MCF 10A (cell line): ENCODE measurements around the gene ARL15. TPM values are rescaled to one million over a fixed set of nuclear protein-coding genes. Genes with fewer than 3 reads are reported as not detected.

Experiments used
- BruUV-seq: library from RNA; stranded (reverse); fragments of 400-500 nt; replicated peaks from 2 replicates; lab custom pipeline; 2021; lab: Mats Ljungman, UMichigan
- CTCF ChIA-PET: fragments of 300-600 bp; sonication (Branson Sonifier 250); formaldehyde crosslinking; extraction: SDS; loops from one replicate; lab custom pipeline; 2021; ENCODE audit warnings: antibody characterized with exemption, inconsistent platforms; lab: Yijun Ruan, JAX
- POLR2A ChIA-PET: fragments of 300-600, 350-650 bp; sonication (Branson Sonifier 250); formaldehyde crosslinking; extraction: SDS; loops from one replicate; lab custom pipeline; 2020; ENCODE audit warnings: antibody characterized with exemption, inconsistent platforms; lab: Yijun Ruan, JAX
- DNase-seq: peaks from one replicate; pipeline ENCODE4 v3.0.0-alpha.2; 2018; ENCODE audit not compliant: unreplicated experiment
- H3K27ac Mint-ChIP-seq: one replicate; pipeline ENCODE4 v1.8.0; 2022; ENCODE audit warnings: mild to moderate bottlenecking, low read depth, mixed read lengths; ENCODE audit not compliant: unreplicated experiment
- H3K27me3 Mint-ChIP-seq: one replicate; pipeline ENCODE4 v1.8.0; 2022; ENCODE audit warnings: mixed read lengths; ENCODE audit not compliant: insufficient read depth, unreplicated experiment
- H3K36me3 Mint-ChIP-seq: one replicate; pipeline ENCODE4 v1.8.0; 2022; ENCODE audit warnings: mild to moderate bottlenecking, moderate library complexity, mixed read lengths; ENCODE audit not compliant: insufficient read depth, unreplicated experiment
- H3K4me1 Mint-ChIP-seq: one replicate; pipeline ENCODE4 v1.8.0; 2022; ENCODE audit warnings: mixed read lengths; ENCODE audit not compliant: insufficient read depth, unreplicated experiment
- H3K4me3 Mint-ChIP-seq: one replicate; pipeline ENCODE4 v1.8.0; 2022; ENCODE audit warnings: mild to moderate bottlenecking, moderate library complexity, mixed read lengths; ENCODE audit not compliant: unreplicated experiment
- H3K9me3 Mint-ChIP-seq: one replicate; pipeline ENCODE4 v1.8.0; 2022; ENCODE audit warnings: mixed read lengths; ENCODE audit not compliant: unreplicated experiment
- intact Hi-C: fragments of 100-400 bp; cut with micrococcal nuclease; formaldehyde crosslinking; loops from 2 replicates; pipeline ENCODE4 v1.14.1; 2022
- total RNA-seq: library from RNA; stranded (reverse); gene quantifications from 2 replicates; pipeline ENCODE4 v1.2.3, GENCODE V29; 2022
- TF ChIP-seq, protein P1 (sequence below): fragments of 200-600 bp; IDR thresholded peaks from one replicate; pipeline ENCODE4 v1.8.0; 2022; ENCODE audit warnings: antibody characterized with exemption, mild to moderate bottlenecking; ENCODE audit not compliant: unreplicated experiment

Gene ARL15
- total RNA-seq, 1 experiment from 2014 or later: 11.3 TPM

DNA sequence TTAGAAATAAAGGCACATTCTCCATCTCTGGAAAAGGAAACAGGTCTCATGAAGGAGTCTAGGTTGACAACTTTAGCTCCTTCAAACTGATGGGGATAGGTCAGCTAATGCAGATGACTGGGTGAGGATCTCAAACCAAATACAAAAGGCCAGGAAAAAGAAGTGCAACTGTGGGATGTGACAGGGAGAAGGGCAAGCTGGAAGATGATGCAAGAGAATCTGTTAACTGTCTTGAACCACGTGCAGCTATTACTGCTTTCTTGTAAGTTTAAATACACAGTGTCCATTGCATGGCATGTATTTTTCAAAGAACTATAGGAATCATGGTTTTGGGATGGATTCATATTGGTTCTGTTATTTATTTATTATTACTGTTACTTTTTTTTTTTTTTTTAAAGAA, 418.1 kb downstream of the ARL15 start:
- DNase-seq: no peak
- no peaks in the 10 kb centered on the region for H3K27me3 Mint-ChIP-seq
- no peaks in the 10 kb centered on the region for H3K4me1 Mint-ChIP-seq
- no peaks in the 10 kb centered on the region for H3K9me3 Mint-ChIP-seq
- ChIA-PET CTCF (interaction anchor here (0.6 kb wide), 2 partner anchors 414 to 972 kb away, joined by 3 read pairs; no protein-coding TSS in a partner anchor), POLR2A (no interaction called here)
- BruUV-seq: no TSS peak
- H3K27ac Mint-ChIP-seq: no peak overlapping the region
- intact Hi-C loops: no loop called here
- H3K4me3 Mint-ChIP-seq: no peak overlapping the region
- H3K36me3 Mint-ChIP-seq: peaks cover 5% of the 10 kb centered on the region
- TF ChIP-seq, protein P1, sequence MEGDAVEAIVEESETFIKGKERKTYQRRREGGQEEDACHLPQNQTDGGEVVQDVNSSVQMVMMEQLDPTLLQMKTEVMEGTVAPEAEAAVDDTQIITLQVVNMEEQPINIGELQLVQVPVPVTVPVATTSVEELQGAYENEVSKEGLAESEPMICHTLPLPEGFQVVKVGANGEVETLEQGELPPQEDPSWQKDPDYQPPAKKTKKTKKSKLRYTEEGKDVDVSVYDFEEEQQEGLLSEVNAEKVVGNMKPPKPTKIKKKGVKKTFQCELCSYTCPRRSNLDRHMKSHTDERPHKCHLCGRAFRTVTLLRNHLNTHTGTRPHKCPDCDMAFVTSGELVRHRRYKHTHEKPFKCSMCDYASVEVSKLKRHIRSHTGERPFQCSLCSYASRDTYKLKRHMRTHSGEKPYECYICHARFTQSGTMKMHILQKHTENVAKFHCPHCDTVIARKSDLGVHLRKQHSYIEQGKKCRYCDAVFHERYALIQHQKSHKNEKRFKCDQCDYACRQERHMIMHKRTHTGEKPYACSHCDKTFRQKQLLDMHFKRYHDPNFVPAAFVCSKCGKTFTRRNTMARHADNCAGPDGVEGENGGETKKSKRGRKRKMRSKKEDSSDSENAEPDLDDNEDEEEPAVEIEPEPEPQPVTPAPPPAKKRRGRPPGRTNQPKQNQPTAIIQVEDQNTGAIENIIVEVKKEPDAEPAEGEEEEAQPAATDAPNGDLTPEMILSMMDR: no peak

DNA sequence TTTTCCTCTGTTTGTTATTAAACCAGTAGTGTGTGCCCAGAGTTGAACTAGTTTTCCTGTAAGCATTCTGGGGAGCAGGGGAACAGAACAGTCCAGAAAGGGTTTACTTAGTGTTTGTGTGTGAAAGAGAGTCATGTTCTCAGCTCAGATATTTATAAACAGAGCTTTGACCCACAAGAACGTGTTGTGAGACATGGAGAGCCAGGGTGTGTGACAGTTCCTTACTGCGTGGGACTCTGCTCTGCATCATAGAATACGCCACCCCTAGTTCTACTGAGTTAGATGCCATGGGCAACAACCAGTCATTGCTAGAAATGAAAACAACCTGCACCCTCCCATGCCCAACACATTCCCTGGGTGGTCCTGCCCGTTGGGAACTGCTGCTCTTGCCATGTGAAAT, 419.2 kb downstream of the ARL15 start:
- ChIA-PET POLR2A (no interaction called here), CTCF (interaction anchor here (1.0 kb wide), 1 partner anchor 10 kb away, joined by 3 read pairs; no protein-coding TSS in a partner anchor)
- Mint-ChIP-seq H3K36me3 (peaks cover 5% of the 10 kb centered on the region), H3K27ac (no peak overlapping the region), H3K27me3 (no peaks in the 10 kb centered on the region), H3K4me3 (no peak overlapping the region), H3K4me1 (no peaks in the 10 kb centered on the region), H3K9me3 (no peaks in the 10 kb centered on the region)
- no peak for DNase-seq
- intact Hi-C loops: no loop called here
- no TSS peak for BruUV-seq
- TF ChIP-seq, protein P1: no peak

DNA sequence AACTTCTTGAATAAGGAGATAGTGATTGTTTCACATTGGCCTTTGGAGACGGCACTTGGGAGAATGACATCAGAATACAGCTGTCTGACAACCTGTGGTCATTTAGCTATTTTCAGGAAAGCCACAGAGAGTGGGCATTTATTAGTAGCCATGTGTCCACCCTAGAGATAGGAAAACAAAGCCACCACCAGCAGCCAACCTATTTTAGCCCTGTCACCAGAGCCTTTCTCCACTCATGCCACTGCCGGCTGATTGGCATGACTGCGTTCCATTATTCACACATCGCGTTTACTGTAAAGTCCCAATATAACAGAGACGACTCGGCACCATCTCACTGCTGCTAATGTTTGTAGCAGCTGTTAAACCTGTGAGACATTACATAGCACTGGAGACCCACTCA, 419.9 kb downstream of the ARL15 start:
- H3K36me3 Mint-ChIP-seq: peaks cover 5% of the 10 kb centered on the region
- DNase-seq: no peak
- H3K9me3 Mint-ChIP-seq: no peaks in the 10 kb centered on the region
- no TSS peak for BruUV-seq
- H3K4me1 Mint-ChIP-seq: no peaks in the 10 kb centered on the region
- TF ChIP-seq, protein P1: no peak
- POLR2A ChIA-PET: interaction anchor here (0.7 kb wide), 1 partner anchor 162 kb away, joined by 5 read pairs; no protein-coding TSS in a partner anchor
- H3K4me3 Mint-ChIP-seq: no peak overlapping the region
- no peaks in the 10 kb centered on the region for H3K27me3 Mint-ChIP-seq
- CTCF ChIA-PET: interaction anchor here (1.0 kb wide), 1 partner anchor 10 kb away, joined by 3 read pairs; no protein-coding TSS in a partner anchor
- H3K27ac Mint-ChIP-seq: no peak overlapping the region
- intact Hi-C loops: no loop called here

DNA sequence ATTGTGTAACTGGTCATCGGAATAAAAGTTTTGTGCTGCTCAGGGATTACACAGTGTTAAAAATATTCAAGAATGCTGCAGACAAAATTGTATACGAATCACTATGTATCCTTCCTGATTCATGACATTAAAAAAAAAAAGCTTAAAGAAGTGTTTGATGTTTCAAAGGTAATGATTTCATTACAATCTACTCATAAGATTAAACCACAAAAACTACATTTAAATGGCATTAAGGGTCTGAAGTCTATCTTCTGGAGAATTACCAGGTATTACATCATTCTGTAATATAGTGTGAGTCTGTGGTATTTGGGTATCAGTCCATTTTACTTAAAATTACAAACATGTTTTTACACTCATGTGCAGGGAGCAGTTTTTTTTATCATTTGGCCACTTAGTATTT, 425.5 kb downstream of the ARL15 start:
- no TSS peak for BruUV-seq
- POLR2A ChIA-PET: interaction anchor here (1.4 kb wide), 1 partner anchor 11 kb away, joined by 4 read pairs; no protein-coding TSS in a partner anchor
- TF ChIP-seq, protein P1: no peak
- no peak overlapping the region for H3K27ac Mint-ChIP-seq
- H3K36me3 Mint-ChIP-seq: no peaks in the 10 kb centered on the region
- DNase-seq: no peak
- intact Hi-C loops: no loop called here
- H3K4me1 Mint-ChIP-seq: no peaks in the 10 kb centered on the region
- no peak overlapping the region for H3K4me3 Mint-ChIP-seq
- H3K9me3 Mint-ChIP-seq: no peaks in the 10 kb centered on the region
- CTCF ChIA-PET: no interaction called here
- no peaks in the 10 kb centered on the region for H3K27me3 Mint-ChIP-seq
